Body of pancreas (tissue), 4 donors: ENCODE data around the gene MICOS13. TPM values are rescaled to one million over a fixed set of nuclear protein-coding genes. Genes with fewer than 3 reads are reported as not detected.

Source experiments
- ATAC-seq: fragments of 150-250 bp; one replicate; pipeline ENCODE4 v1.9.1; 2016
- DNase-seq, 4 donors: peaks; one replicate each; pipeline ENCODE4 v3.0.0-alpha.2; 2019
- H3K27ac ChIP-seq, 4 donors: fragments of 200-600 bp; sonication (generic); 1 replicate in 3 of 4; 2 replicates in 1 of 4; pipeline versions ENCODE4 v1.5.1 to v1.6.1; 2016 to 2019; ENCODE audit warnings: mild to moderate bottlenecking in 1 of 4, mixed read lengths in 1 of 4, moderate library complexity in 1 of 4
- H3K27me3 ChIP-seq, 2 donors: fragments of 200-600 bp; sonication (generic); one replicate each; pipeline ENCODE4 v1.6.0; 2016; ENCODE audit warnings: mild to moderate bottlenecking in 1 of 2
- H3K36me3 ChIP-seq, 2 donors: fragments of 200-600 bp; sonication (generic); replicated peaks in 1 of 2; 2 replicates each; pipeline ENCODE4 v1.5.1; 2016; ENCODE audit warnings: low read depth in 2 of 2; ENCODE audit not compliant: insufficient read depth in 1 of 2
- H3K4me1 ChIP-seq: fragments of 200-600 bp; sonication (generic); one replicate; pipeline ENCODE4 v1.6.0; 2016
- H3K4me3 ChIP-seq, 2 donors: fragments of 200-600 bp; sonication (generic); 1 replicate in 1 of 2; 2 replicates in 1 of 2; pipeline ENCODE4 v1.5.1; 2016 to 2019
- H3K9me3 ChIP-seq, 3 donors: fragments of 200-600 bp; sonication (generic); 1 replicate in 2 of 3; 2 replicates in 1 of 3; pipeline ENCODE4 v1.5.1; 2016
- POLR2A ChIP-seq, 3 donors: fragments of 450-650 bp; IDR thresholded peaks; one replicate each; pipeline ENCODE4 v1.6.1; 2016; ENCODE audit warnings: antibody characterized with exemption in 3 of 3, mild to moderate bottlenecking in 2 of 3
- WGBS, 2 donors: methylation state at CpG; one replicate each; pipeline ENCODE4 v1.1.5; 2017; 5-methylcytosine and 5-hydroxymethylcytosine counted together
- intact Hi-C: fragments of 100-400 bp; cut with DNase I; formaldehyde crosslinking; loops from one replicate; pipeline ENCODE4 v1.15.1; 2023
- total RNA-seq, 2 donors: library from RNA; depleted of rRNA; stranded (reverse); fragments of >200 nt; gene quantifications; one replicate each; pipeline ENCODE4 v1.1.0, GENCODE V29; 2016
- TF ChIP-seq, protein P1 (sequence below), 7 experiments: fragments of 450-650 bp in 4 of 7; fragments of 200-600 bp in 3 of 7; sonication (generic) in 3 of 7; IDR thresholded peaks; one replicate each; pipeline ENCODE4 v1.5.1; 2016 to 2019; ENCODE audit warnings: antibody characterized with exemption in 7 of 7

Gene MICOS13, protein sequence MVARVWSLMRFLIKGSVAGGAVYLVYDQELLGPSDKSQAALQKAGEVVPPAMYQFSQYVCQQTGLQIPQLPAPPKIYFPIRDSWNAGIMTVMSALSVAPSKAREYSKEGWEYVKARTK
- 10 to 100 TPM; 14.5 to 14.8 TPM for total RNA-seq

DNA sequence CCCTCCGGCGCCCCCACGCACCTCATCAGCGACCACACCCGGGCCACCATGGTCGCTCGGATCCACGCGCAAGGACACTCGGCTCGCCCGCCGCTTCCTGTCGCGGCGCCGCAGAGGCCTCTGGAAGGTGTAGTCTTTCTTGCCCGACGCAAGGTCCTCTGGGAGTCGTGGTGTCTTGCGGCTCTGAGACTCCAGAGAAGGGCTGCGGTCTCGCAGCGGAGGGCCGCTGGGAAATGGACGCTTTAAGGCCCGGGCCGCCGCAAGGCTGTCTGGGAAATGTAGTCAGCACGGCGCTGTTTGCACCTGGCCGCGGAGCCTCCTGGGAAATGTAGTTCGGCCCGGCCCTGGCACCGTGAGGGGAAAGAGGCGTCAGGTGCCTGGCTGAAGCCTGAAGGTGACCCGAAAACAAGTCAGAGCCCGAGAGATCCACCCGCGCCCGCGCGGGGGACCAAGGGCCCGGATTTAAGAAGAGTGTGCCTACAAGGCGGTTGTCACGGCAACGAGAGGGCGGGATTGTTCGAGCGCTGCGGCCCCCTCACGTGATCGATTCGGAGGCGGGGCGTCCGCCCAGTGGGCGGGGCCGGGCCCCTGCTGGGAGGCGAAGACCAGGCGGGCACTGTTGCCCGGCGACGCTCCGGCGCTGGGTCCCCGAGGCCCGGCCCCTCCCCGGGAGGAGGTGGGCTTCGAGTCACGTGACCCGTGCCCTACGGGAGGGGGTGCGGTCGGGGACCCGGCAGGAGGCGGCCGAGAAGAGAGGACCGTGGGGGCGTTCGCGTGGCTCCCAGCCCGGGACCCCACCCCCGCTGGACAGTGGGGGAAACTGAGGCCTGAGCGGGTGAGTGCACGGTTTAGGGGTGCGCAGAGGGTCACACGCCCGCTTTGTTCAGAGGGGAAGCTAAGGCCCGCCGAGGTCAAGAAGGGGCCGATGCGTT is at the start of gene MICOS13, which contains the start of gene HSD11B1L:
TSS of gene MICOS13 (minus strand) at position 80 of the 932 bp plus-strand sequence. CDS start at position 50, 30 bp downstream.
TSS of gene HSD11B1L (plus strand) at position 591 of the 932 bp plus-strand sequence. CDS start 3,806 bp downstream, outside the sequence.
- H3K27ac ChIP-seq, result peak within 1 kb of the TSS; percentile 72 to 93 (median 85)
- intact Hi-C loops, result no loop called here
- no peaks in the 10 kb centered on the region for H3K36me3 ChIP-seq
- ATAC-seq (peak; percentile 96), DNase-seq (peak; percentile 99)
- peak in 2 of 3 donors; percentile 58 to 72 for TF ChIP-seq POLR2A (IDR thresholded peaks at IDR 0.05)
- TF ChIP-seq, protein P1, sequence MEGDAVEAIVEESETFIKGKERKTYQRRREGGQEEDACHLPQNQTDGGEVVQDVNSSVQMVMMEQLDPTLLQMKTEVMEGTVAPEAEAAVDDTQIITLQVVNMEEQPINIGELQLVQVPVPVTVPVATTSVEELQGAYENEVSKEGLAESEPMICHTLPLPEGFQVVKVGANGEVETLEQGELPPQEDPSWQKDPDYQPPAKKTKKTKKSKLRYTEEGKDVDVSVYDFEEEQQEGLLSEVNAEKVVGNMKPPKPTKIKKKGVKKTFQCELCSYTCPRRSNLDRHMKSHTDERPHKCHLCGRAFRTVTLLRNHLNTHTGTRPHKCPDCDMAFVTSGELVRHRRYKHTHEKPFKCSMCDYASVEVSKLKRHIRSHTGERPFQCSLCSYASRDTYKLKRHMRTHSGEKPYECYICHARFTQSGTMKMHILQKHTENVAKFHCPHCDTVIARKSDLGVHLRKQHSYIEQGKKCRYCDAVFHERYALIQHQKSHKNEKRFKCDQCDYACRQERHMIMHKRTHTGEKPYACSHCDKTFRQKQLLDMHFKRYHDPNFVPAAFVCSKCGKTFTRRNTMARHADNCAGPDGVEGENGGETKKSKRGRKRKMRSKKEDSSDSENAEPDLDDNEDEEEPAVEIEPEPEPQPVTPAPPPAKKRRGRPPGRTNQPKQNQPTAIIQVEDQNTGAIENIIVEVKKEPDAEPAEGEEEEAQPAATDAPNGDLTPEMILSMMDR (IDR thresholded peaks at IDR 0.05), result peak in 1 of 7 experiments; percentile 14
- no peaks in the 10 kb centered on the region for H3K27me3 ChIP-seq
- H3K4me3 ChIP-seq, result peak within 1 kb of the TSS; percentile 62 to 82
- H3K4me1 ChIP-seq, result peaks cover 22% of the 10 kb centered on the region
- H3K9me3 ChIP-seq, result no peaks in the 10 kb centered on the region
- WGBS, 2 donors, result 1% methylated on average over 33 to 80 of the region's 94 CpGs

DNA sequence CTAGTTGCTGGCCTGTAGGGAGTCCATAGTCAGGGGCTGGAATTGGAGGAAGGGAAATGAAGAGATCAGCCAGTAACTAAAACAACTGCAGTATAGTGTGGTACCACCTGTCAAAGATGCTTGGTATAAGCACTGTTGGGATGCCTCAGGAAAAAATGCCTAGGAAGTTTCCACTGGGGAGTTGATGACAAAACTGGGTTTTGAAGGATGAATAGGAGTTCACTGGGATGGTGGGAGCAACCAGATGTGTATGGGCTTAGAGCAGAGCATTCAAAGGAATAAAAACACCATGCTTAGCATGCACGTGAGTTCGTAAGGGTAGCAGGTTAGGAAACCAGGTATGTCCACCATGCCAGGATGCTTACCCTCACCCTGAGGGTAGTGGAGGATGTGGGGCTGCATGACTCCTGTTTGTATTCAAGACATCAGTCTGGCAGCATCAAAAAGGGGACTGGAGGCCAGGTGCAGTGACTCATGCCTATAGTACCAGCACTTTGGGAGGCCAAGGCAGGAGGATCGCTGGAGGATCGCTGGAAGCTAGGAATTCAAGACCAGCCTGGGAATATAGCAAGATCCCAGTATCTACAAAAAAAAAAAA is 47.2 kb upstream of the MICOS13 start:
- 75 to 81% methylated on average over 4 of the region's 4 CpGs for WGBS, 2 donors
- no peak for ATAC-seq
- intact Hi-C loops, result no loop called here

DNA sequence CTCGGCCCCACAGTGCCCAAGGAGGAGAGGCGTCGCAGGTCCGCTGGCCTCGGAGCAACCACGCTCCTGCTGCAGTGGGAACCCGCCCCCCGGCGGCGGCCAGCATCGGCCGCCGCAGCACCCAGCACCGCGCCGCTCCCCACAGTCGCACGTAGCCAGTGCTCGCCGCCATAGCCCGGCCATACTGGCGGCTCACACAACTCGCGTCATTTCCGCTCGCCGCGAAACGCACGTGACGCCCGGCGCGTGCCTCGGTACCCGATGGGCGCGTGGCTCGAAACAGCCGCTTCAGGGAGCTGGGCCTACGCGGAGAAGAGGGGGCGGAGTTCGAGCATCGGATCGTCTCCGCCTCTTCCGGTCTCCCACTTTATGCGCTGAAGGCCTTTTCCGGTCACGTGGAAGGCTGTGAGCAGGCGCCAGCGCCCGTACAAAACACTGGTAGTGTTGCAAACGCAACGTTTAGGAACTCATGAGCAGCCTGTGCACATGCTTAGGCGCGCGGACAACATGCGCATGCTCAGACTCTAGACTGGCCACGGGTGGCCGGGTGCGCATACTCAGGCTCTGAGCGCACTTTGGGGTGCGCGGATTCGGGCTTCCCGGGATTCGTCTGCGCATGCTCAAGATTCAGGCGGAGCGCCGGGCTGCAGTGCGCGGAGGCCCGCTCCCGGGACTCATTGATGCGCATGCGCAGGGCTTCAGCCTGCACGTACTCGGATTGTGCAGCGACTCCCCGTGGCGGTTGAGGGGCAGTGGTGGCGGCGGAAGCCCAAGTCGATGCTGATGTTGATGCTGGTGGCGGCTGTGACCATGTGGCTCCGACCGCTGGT is 39.9 kb upstream of the MICOS13 start, which contains the start of the genes CATSPERD and LONP1:
TSS of gene CATSPERD (plus strand) at position 677 of the 830 bp plus-strand sequence. CDS start at position 778, 101 bp downstream.
TSS of gene LONP1 (minus strand) at position 186 of the 830 bp plus-strand sequence. CDS start at position 172, 14 bp downstream.
- Histone ChIP-seq H3K27ac (peak within 1 kb of the TSS; percentile 75 to 98 (median 88)), H3K4me3 (peak within 1 kb of the TSS; percentile 99), H3K27me3 (no peaks in the 10 kb centered on the region), H3K36me3 (no peaks in the 10 kb centered on the region), H3K4me1 (peaks cover 31% of the 10 kb centered on the region), H3K9me3 (no peaks in the 10 kb centered on the region)
- TF ChIP-seq, protein P1 (IDR thresholded peaks at IDR 0.05), result peak; percentile 85 to 99 (median 97)
- peak; percentile 69 to 80 (median 80) for TF ChIP-seq POLR2A (IDR thresholded peaks at IDR 0.05)
- peak; percentile 98 to 99 (median 99) for DNase-seq
- ATAC-seq, result peak; percentile 96
- 0 to 2% methylated on average over 7 to 87 of the region's 90 CpGs for WGBS, 2 donors
- intact Hi-C loops, result no loop called here

More for the DNA sequence above, 47.2 kb upstream of the MICOS13 start:
- no peaks in the 10 kb centered on the region for H3K36me3 ChIP-seq
- TF ChIP-seq, protein P1 (IDR thresholded peaks at IDR 0.05), result no peak
- TF ChIP-seq POLR2A (IDR thresholded peaks at IDR 0.05), result no peak
- no peak overlapping the region for H3K4me3 ChIP-seq
- no peaks in the 10 kb centered on the region for H3K9me3 ChIP-seq
- H3K27me3 ChIP-seq, result no peaks in the 10 kb centered on the region
- no peak for DNase-seq
- no peaks in the 10 kb centered on the region for H3K4me1 ChIP-seq
- no peak overlapping the region for H3K27ac ChIP-seq

DNA sequence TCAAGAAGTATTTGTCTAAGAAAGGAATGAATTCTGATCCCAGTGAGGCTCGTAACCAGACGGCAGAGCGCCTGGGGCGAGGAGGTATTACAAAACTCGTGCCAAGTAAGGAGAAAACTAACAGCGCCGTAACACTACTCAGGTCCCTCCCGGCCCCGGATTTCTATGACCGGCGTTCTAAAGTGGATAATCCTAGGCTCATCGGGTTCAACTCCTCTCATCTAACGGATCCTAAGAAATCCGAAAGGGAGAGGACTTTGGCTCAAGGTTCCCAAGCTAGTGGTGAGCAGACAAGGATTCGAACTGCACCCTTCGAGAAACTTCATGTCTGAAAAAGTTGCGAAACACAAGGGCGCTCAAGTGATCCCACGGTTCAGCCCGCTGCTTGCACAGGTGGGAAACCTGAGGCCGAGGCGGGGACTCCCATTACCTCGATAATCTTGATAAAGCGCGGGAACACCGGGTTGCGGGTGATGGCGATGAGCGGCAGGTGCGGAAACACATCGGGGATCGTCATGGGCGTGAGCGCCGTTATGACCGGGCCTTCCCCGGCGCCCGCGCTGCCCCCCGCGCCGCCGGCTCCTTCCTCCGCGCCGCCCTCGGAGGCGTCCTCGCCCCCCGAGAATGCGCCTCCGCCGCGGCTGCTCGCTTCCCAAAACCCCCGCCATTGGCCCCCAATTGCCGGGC is 39.1 kb upstream of the MICOS13 start:
- intact Hi-C loops, result no loop called here
- peaks cover 31% of the 10 kb centered on the region for H3K4me1 ChIP-seq
- peak in 1 of 4 donors; percentile 23 for DNase-seq
- H3K9me3 ChIP-seq, result no peaks in the 10 kb centered on the region
- no peak for ATAC-seq
- H3K36me3 ChIP-seq, result no peaks in the 10 kb centered on the region
- H3K4me3 ChIP-seq, result peak overlapping the region; percentile 99
- no peaks in the 10 kb centered on the region for H3K27me3 ChIP-seq
- peak overlapping the region; percentile 75 to 98 (median 88) for H3K27ac ChIP-seq
- 0% methylated on average over 26 to 58 of the region's 58 CpGs for WGBS, 2 donors
- no peak for TF ChIP-seq POLR2A (IDR thresholded peaks at IDR 0.05)
- TF ChIP-seq, protein P1 (IDR thresholded peaks at IDR 0.05), result no peak
